Ovary (tissue), 9 donors: ENCODE results near the gene COL21A1. TPM values are rescaled to one million over a fixed set of nuclear protein-coding genes. Genes with fewer than 3 reads are reported as not detected.

ENCODE experiments used
- DNase-seq, 5 donors: peaks; one replicate each; pipeline ENCODE4 v3.0.0-alpha.2; 2019 to 2020
- H3K27ac ChIP-seq, 2 donors: fragments of 200-600 bp; one replicate each; pipeline versions ENCODE4 v1.5.1 to v1.8.0; 2019 to 2022
- H3K27me3 ChIP-seq: fragments of 200-600 bp; one replicate; pipeline ENCODE4 v1.8.0; 2022
- H3K36me3 ChIP-seq: fragments of 200-600 bp; sonication (generic); one replicate; pipeline ENCODE4 v1.5.1; 2019
- H3K4me1 ChIP-seq: one replicate; pipeline ENCODE4 v1.8.1; 2013; ENCODE audit warnings: mild to moderate bottlenecking, moderate library complexity; ENCODE audit not compliant: insufficient read depth
- H3K4me3 ChIP-seq: fragments of 200-600 bp; sonication (generic); one replicate; pipeline ENCODE4 v1.5.1; 2017
- H3K9me3 ChIP-seq, 2 donors: fragments of 200-600 bp in 1 of 2; sonication (generic) in 1 of 2; one replicate each; pipeline versions ENCODE4 v1.5.1 to v1.8.1; 2013 to 2019; ENCODE audit warnings: mild to moderate bottlenecking in 1 of 2, moderate library complexity in 1 of 2
- CTCF ChIP-seq, 3 donors: fragments of 450-650 bp in 2 of 3; fragments of 200-600 bp in 1 of 3; IDR thresholded peaks; one replicate each; pipeline versions ENCODE4 v1.5.1 to v1.8.0; 2016 to 2022; ENCODE audit warnings: antibody characterized with exemption in 3 of 3, mild to moderate bottlenecking in 1 of 3
- EP300 ChIP-seq: sonication (generic); formaldehyde crosslinking; IDR thresholded peaks from one replicate; pipeline ENCODE4 v1.6.1; 2017; ENCODE audit warnings: antibody characterized with exemption
- POLR2A ChIP-seq: fragments of 450-650 bp; IDR thresholded peaks from one replicate; pipeline ENCODE4 v1.6.1; 2017; ENCODE audit warnings: antibody characterized with exemption, mild to moderate bottlenecking, moderate library complexity
- WGBS, 3 donors: extraction: QIAGEN DNeasy Blood & Tissue Kit in 1 of 3; methylation state at CpG; one replicate each; pipeline versions ENCODE4 v1.1.5 to v1.1.7; 2013 to 2017; 5-methylcytosine and 5-hydroxymethylcytosine counted together
- intact Hi-C, 4 donors: fragments of 100-400 bp; cut with DNase I; formaldehyde crosslinking; loops; one replicate each; pipeline versions ENCODE4 v1.11.0 to v1.15.1; 2022 to 2023
- polyA plus RNA-seq, 2 donors: library from polyadenylated mRNA; stranded (reverse); fragments of 200-250 nt in 1 of 2; fragments of 350-450 nt in 1 of 2; fragmentation: Illumina TruSeq in 1 of 2; extraction: RNeasy Lipid Tissue Mini Kit (QIAGEN cat#74804) in 1 of 2; gene quantifications; one replicate each; pipeline ENCODE4 v1.2.3, GENCODE V29; 2013 to 2014
- total RNA-seq, 7 donors: library from RNA; depleted of rRNA in 2 of 7; stranded (reverse); fragments of >200 nt in 2 of 7; fragmentation: NEBNext Ultra II Directional in 3 of 7; extraction: Animal tissue kit (Norgen Biotek cat#: 25700) in 3 of 7; gene quantifications; one replicate each; pipeline versions ENCODE4 v1.1.0 to v1.2.4, GENCODE V29; 2016 to 2023
- donor health status: DM: no; HTN: no; CAD: no; lungs with moderate emphysema.
- donor health status: DM: no; HTN: no; CAD: no.
- donor health status: Bipolar disorder and iron deficiency.
- donor health status: DM: yes; HTN: yes; CAD: no.
- donor health status: DM: no; HTN: no; CAD: no.
- donor health status: DM: yes; HTN: yes; CAD: no.

Gene COL21A1
- total and polyA plus RNA-seq, 9 donors: 2.5 to 15.7 (median 4.0) TPM

DNA sequence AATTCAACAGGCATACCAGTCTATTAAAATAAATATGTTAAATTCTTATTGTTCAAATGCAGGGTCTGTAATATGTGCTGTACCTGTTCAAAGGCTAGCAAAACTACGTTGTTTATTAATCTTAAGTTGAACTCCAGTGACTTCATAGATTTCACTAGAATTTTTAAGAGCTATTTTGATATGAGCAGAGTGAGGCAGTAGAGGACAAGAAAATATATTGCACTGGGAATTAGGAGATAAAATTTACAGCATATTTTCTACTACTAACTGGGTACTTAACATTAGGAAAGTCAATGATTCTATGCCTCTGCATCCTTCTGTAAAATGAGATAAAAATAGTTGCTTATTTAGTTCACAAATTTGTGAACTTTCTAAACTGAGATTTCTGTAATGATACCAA lies 209.8 kb downstream of the COL21A1 start:
- no peaks in the 10 kb centered on the region for H3K9me3 ChIP-seq
- intact Hi-C loops: no loop called here
- H3K4me1 ChIP-seq: no peaks in the 10 kb centered on the region
- H3K4me3 ChIP-seq: no peak overlapping the region
- H3K27ac ChIP-seq: no peak overlapping the region
- TF ChIP-seq CTCF (IDR thresholded peaks at IDR 0.05) (no peak), EP300 (no peak), POLR2A (no peak)
- no peak for DNase-seq
- 28 to 33% (median 30%) methylated on average over 1 of the region's 1 CpG for WGBS, 3 donors
- H3K27me3 ChIP-seq: no peaks in the 10 kb centered on the region
- H3K36me3 ChIP-seq: no peaks in the 10 kb centered on the region

DNA sequence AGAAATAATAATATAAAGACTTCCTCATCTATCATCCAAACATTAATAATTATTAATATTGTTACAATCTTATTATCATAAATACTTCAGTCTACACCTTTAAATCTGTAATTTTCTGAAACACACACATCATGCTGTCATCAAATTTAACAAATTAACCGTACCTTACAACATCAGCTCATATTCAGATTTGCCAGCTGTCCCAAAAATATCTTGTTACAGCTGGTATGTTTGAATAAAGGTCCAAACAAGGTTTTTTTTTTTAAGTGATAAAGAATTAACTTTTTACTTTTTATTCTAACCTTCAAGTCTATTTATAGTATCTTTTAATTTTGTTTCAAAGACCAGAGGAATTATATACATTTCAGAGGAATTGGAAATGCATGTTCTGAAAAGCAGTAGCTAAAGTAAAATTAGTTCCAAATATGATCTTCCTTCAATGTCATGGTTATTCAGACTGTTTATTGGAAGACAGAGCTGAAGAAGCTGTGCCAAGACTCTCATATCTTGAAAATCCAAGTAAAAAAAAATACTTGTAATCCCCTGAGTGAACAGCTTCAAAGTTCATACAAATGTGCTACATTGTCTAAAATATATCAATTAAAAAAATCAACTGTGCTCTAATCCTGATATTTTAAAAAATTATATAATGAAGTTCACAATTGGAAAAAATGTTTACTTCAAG lies 210.3 kb downstream of the COL21A1 start:
- Histone ChIP-seq H3K4me1 (no peaks in the 10 kb centered on the region), H3K36me3 (no peaks in the 10 kb centered on the region), H3K9me3 (no peaks in the 10 kb centered on the region), H3K4me3 (no peak overlapping the region), H3K27me3 (no peaks in the 10 kb centered on the region), H3K27ac (no peak overlapping the region)
- intact Hi-C loops: no loop called here
- 28 to 52% (median 50%) methylated on average over 1 of the region's 1 CpG for WGBS, 3 donors
- no peak for DNase-seq
- TF ChIP-seq POLR2A: no peak
- no peak for TF ChIP-seq EP300
- no peak for TF ChIP-seq CTCF (IDR thresholded peaks at IDR 0.05)

- Histone ChIP-seq H3K4me1 (no peaks in the 10 kb centered on the region), H3K27ac (no peak overlapping the region), H3K36me3 (no peaks in the 10 kb centered on the region), H3K4me3 (no peak overlapping the region), H3K9me3 (no peaks in the 10 kb centered on the region), H3K27me3 (no peaks in the 10 kb centered on the region)
- TF ChIP-seq EP300 (no peak), POLR2A (no peak), CTCF (IDR thresholded peaks at IDR 0.05) (no peak)
- no peak for DNase-seq
- 92 to 97% (median 95%) methylated on average over 2 of the region's 2 CpGs for WGBS, 3 donors
- intact Hi-C loops: no loop called here
These were observed 214.0 kb downstream of the COL21A1 start for GRCh38 chr6:56033401-56033800.

- intact Hi-C loops: no loop called here
- TF ChIP-seq POLR2A (no peak), EP300 (no peak), CTCF (IDR thresholded peaks at IDR 0.05) (no peak)
- 55 to 62% (median 59%) methylated on average over 2 of the region's 2 CpGs for WGBS, 3 donors
- Histone ChIP-seq H3K4me1 (no peaks in the 10 kb centered on the region), H3K9me3 (no peaks in the 10 kb centered on the region), H3K27me3 (no peaks in the 10 kb centered on the region), H3K4me3 (no peak overlapping the region), H3K36me3 (no peaks in the 10 kb centered on the region), H3K27ac (no peak overlapping the region)
- no peak for DNase-seq
These were observed 214.6 kb downstream of the COL21A1 start for GRCh38 chr6:56032715-56033260.
